Stomach (tissue), 9 donors: ENCODE measurements around the gene INHA. TPM values are rescaled to one million over a fixed set of nuclear protein-coding genes. Genes with fewer than 3 reads are reported as not detected.
A peak's percentile ranks its signal among the peaks of the same experiment; 100 is the strongest.

Experiments
- DNase-seq, 2 donors: peaks; one replicate each; pipeline versions ENCODE4 v3.0.0 to v3.0.0-alpha.2; 2013 to 2019
- H3K27ac ChIP-seq, 5 donors: fragments of 200-600 bp in 4 of 5; sonication (generic) in 4 of 5; one replicate each; pipeline ENCODE4 v1.5.1; 2013 to 2019; ENCODE audit warnings: mild to moderate bottlenecking in 1 of 5, moderate library complexity in 1 of 5
- H3K27me3 ChIP-seq, 3 donors: fragments of 200-600 bp; sonication (generic); one replicate each; pipeline ENCODE4 v1.5.1; 2017 to 2019; ENCODE audit warnings: mixed run types in 1 of 3
- H3K36me3 ChIP-seq, 4 donors: fragments of 200-600 bp; sonication (generic); 1 replicate in 3 of 4; 2 replicates in 1 of 4; pipeline ENCODE4 v1.5.1; 2016 to 2019
- H3K4me1 ChIP-seq, 4 donors: fragments of 200-600 bp; sonication (generic); one replicate each; pipeline ENCODE4 v1.5.1; 2016 to 2019
- H3K4me3 ChIP-seq, 4 donors: fragments of 200-600 bp; sonication (generic) in 3 of 4; one replicate each; pipeline ENCODE4 v1.5.1; 2016 to 2019; ENCODE audit warnings: mild to moderate bottlenecking in 1 of 4
- H3K9me3 ChIP-seq, 4 donors: fragments of 200-600 bp; sonication (generic); one replicate each; pipeline ENCODE4 v1.5.1; 2016 to 2019
- CTCF ChIP-seq, 7 experiments: fragments of 450-650 bp in 4 of 7; fragments of 200-600 bp in 3 of 7; sonication (generic) in 3 of 7; IDR thresholded peaks; one replicate each; pipeline ENCODE4 v1.5.1; 2016 to 2019; ENCODE audit warnings: antibody characterized with exemption in 7 of 7, control low read depth in 2 of 7, mild to moderate bottlenecking in 1 of 7
- EP300 ChIP-seq: sonication (generic); formaldehyde crosslinking; IDR thresholded peaks from one replicate; pipeline ENCODE4 v1.6.1; 2017; ENCODE audit warnings: antibody characterized with exemption
- POLR2A ChIP-seq, 4 donors: fragments of 450-650 bp; IDR thresholded peaks; one replicate each; pipeline ENCODE4 v1.6.1; 2016; ENCODE audit warnings: antibody characterized with exemption in 4 of 4, control low read depth in 2 of 4, mild to moderate bottlenecking in 1 of 4, moderate library complexity in 1 of 4
- POLR2AphosphoS5 ChIP-seq, 3 donors: sonication (generic); formaldehyde crosslinking; IDR thresholded peaks; one replicate each; pipeline ENCODE4 v1.6.1; 2016; ENCODE audit warnings: antibody characterized with exemption in 3 of 3
- whole genome bisulfite sequencing, 5 donors: extraction: QIAGEN DNeasy Blood & Tissue Kit in 3 of 5; methylation state at CpG; one replicate each; pipeline versions ENCODE4 v1.1.5 to v1.1.7; 2013 to 2018; 5-methylcytosine and 5-hydroxymethylcytosine counted together
- intact Hi-C: fragments of 100-400 bp; cut with DNase I; formaldehyde crosslinking; loops from one replicate; pipeline ENCODE4 v1.15.1; 2023; ENCODE audit warnings: low total_unique reads
- polyA plus RNA-seq, 3 donors: library from polyadenylated mRNA; stranded (reverse); fragments of 200-250 nt; gene quantifications; one replicate each; pipeline ENCODE4 v1.2.3, GENCODE V29; 2013
- total RNA-seq, 5 donors: library from RNA; depleted of rRNA; stranded (reverse); fragments of >200 nt; gene quantifications; one replicate each; pipeline versions ENCODE4 v1.1.0 to v1.2.3, GENCODE V29; 2014 to 2016
- donor health status: healthy with polysubstance abuse.
- donor health status: Bipolar disorder and iron deficiency.
- donor health status: healthy.

The INHA gene
- total and polyA plus RNA-seq, 8 donors = 0.63 to 1.8 TPM; not detected in 6

GRCh38 chr2:219525533-219526232 lies 46.4 kb upstream of the INHA start:
- H3K36me3 ChIP-seq = no peaks in the 10 kb centered on the region
- H3K4me3 ChIP-seq = no peak overlapping the region
- intact Hi-C loops = loop anchor here (5.0 kb wide), 1 partner anchor 48 kb away; no protein-coding TSS in a partner anchor
- TF ChIP-seq EP300 (no peak), POLR2AphosphoS5 (IDR thresholded peaks at IDR 0.05) (no peak), POLR2A (IDR thresholded peaks at IDR 0.05) (no peak), CTCF (IDR thresholded peaks at IDR 0.05) (no peak)
- DNase-seq = peak in 1 of 2 donors; percentile 69
- H3K27ac ChIP-seq = no peak overlapping the region
- no peaks in the 10 kb centered on the region for H3K9me3 ChIP-seq
- H3K27me3 ChIP-seq = peaks cover 0 to 100% (median 76%) of the 10 kb centered on the region in 3 donors
- 38 to 43% (median 39%) methylated on average over 9 of the region's 9 CpGs for WGBS, 5 donors
- peaks cover 14 to 42% (median 35%) of the 10 kb centered on the region in 4 donors for H3K4me1 ChIP-seq

- WGBS, 5 donors = 40 to 57% (median 55%) methylated on average over 9 to 11 of the region's 11 CpGs
- Histone ChIP-seq H3K4me1 (peaks cover 14 to 39% (median 29%) of the 10 kb centered on the region in 4 donors), H3K27ac (no peak overlapping the region), H3K36me3 (no peaks in the 10 kb centered on the region), H3K27me3 (peaks cover 0 to 98% (median 71%) of the 10 kb centered on the region in 3 donors), H3K9me3 (no peaks in the 10 kb centered on the region), H3K4me3 (no peak overlapping the region)
- intact Hi-C loops = loop anchor here (5.0 kb wide), 1 partner anchor 49 kb away; no protein-coding TSS in a partner anchor
- TF ChIP-seq EP300 = no peak
- no peak for TF ChIP-seq CTCF (IDR thresholded peaks at IDR 0.05)
- no peak for TF ChIP-seq POLR2AphosphoS5 (IDR thresholded peaks at IDR 0.05)
- TF ChIP-seq POLR2A (IDR thresholded peaks at IDR 0.05) = no peak
- no peak for DNase-seq
Observed at GRCh38 chr2:219526320-219527075, 45.6 kb upstream of the INHA start.

- Histone ChIP-seq H3K4me1 (peaks cover 12 to 34% (median 25%) of the 10 kb centered on the region in 4 donors), H3K9me3 (no peaks in the 10 kb centered on the region), H3K27ac (no peak overlapping the region), H3K27me3 (peaks cover 0 to 98% (median 68%) of the 10 kb centered on the region in 3 donors), H3K36me3 (no peaks in the 10 kb centered on the region), H3K4me3 (no peak overlapping the region)
- TF ChIP-seq POLR2A (IDR thresholded peaks at IDR 0.05) (no peak), EP300 (no peak), CTCF (IDR thresholded peaks at IDR 0.05) (no peak), POLR2AphosphoS5 (IDR thresholded peaks at IDR 0.05) (no peak)
- peak; percentile 55 to 76 for DNase-seq
- intact Hi-C loops = loop anchor here (5.0 kb wide), 1 partner anchor 50 kb away; no protein-coding TSS in a partner anchor
- WGBS, 5 donors = 15 to 27% (median 20%) methylated on average over 1 to 6 of the region's 6 CpGs
Observed at GRCh38 chr2:219527076-219527394, 45.1 kb upstream of the INHA start.

- WGBS, 5 donors = 41 to 57% (median 50%) methylated on average over 5 of the region's 5 CpGs
- no peaks in the 10 kb centered on the region for H3K9me3 ChIP-seq
- DNase-seq = no peak
- H3K36me3 ChIP-seq = no peaks in the 10 kb centered on the region
- H3K27me3 ChIP-seq = peaks cover 0 to 98% (median 64%) of the 10 kb centered on the region in 3 donors
- no peak for TF ChIP-seq POLR2AphosphoS5 (IDR thresholded peaks at IDR 0.05)
- TF ChIP-seq EP300 = no peak
- TF ChIP-seq POLR2A (IDR thresholded peaks at IDR 0.05) = no peak
- TF ChIP-seq CTCF (IDR thresholded peaks at IDR 0.05) = no peak
- H3K27ac ChIP-seq = no peak overlapping the region
- intact Hi-C loops = loop anchor here (5.0 kb wide), 1 partner anchor 50 kb away; no protein-coding TSS in a partner anchor
- H3K4me1 ChIP-seq = peaks cover 8 to 30% (median 20%) of the 10 kb centered on the region in 4 donors
- no peak overlapping the region for H3K4me3 ChIP-seq
Observed at GRCh38 chr2:219527472-219527871, 44.6 kb upstream of the INHA start.
